Right kidney (tissue), 1 donor: ENCODE measurements around the gene ZSCAN20.

Source experiments
- DNase-seq: peaks from one replicate; pipeline ENCODE4 v3.0.0-alpha.2; 2016

Gene ZSCAN20

GRCh38 chr1:33443080-33443704 lies 29.3 kb upstream of the ZSCAN20 start:
- peak; percentile 31 for DNase-seq

GRCh38 chr1:33443705-33444180 lies 28.7 kb upstream of the ZSCAN20 start:
- DNase-seq, result peak; percentile 43

- DNase-seq, result no peak
These were observed 27.3 kb upstream of the ZSCAN20 start for GRCh38 chr1:33445108-33445507.

DNA sequence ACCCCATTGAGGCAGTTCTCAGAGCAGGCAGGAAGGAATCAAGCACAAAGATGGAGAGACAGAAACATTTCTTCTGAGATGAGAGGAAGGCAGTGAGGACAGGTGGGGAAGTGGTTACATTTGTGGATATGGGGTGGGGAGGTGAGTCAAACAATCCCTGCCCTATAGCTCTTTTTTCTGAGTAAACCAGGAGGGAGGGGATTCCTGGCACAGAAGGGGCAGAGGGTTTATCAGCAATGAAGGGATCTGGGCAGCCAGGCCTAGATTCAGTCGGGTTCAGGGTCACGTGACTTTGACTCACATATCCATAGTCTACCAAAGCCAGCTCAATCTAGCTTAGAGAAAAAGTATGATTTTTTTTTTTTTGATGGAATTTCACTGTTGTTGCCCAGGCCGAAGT lies 25.9 kb upstream of the ZSCAN20 start:
- DNase-seq, result no peak

- DNase-seq, result no peak
These were observed 17.7 kb upstream of the ZSCAN20 start for GRCh38 chr1:33454646-33455282.

- peak; percentile 62 for DNase-seq
These were observed 16.6 kb upstream of the ZSCAN20 start for GRCh38 chr1:33455539-33456501.

DNA sequence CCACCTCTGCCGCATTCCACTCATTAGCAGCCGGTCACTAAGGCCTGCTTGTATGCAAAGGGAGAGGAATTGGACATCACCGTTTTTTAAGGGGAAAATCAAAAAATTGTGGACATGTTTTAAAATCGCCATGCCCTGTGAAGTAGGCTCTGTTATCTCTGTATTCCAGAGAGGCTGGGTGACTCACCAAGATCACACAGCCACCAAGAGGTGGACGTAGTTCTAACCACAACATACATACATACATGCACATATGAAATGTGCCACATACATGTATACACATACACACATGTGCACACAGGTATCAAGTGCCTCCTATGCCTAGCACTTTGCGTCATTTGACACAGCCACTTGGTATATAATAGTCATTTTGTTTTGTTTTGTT lies 16.0 kb upstream of the ZSCAN20 start:
- no peak for DNase-seq

GRCh38 chr1:33459691-33460090 lies 12.8 kb upstream of the ZSCAN20 start:
- DNase-seq, result no peak

- no peak for DNase-seq
These were observed 12.3 kb upstream of the ZSCAN20 start for GRCh38 chr1:33460144-33460543.

- DNase-seq, result no peak
These were observed 11.4 kb upstream of the ZSCAN20 start for GRCh38 chr1:33460947-33461629.

DNA sequence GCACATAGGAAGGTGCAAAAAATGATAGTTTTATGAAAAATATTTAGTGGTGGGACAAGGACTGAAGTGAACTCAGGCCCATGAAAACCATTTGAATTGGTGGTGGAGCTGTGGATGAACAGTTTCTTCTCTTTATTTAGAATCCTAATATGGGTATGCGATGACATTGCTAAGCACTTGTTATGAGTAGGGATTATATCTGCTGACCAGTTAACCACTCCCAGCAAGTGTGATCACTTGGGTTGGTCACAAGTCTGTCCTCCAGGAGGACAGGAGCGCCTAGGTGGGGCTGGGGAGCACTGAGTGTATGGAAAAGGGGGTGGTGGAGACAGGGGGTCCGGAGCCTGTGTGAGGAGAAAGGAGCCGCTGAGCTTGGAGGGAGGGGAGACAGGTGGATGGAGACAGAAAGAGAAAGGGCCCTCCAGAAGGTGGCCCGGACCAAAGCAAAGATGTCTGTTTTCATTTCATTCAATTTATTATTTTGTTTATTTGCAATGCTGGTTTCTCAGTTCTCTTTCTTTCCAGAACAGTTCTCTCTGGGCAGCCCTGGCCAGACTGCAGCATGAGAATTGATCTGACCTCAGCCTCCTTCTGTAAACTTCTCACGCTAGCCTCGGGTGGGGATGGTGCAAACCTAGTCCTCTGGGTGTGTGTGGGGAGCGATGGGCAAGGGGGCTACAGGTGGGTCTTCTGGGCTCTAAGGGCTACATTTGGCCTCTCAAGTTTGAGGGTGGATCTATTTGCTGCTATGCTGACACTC lies 9.9 kb upstream of the ZSCAN20 start:
- no peak for DNase-seq

DNA sequence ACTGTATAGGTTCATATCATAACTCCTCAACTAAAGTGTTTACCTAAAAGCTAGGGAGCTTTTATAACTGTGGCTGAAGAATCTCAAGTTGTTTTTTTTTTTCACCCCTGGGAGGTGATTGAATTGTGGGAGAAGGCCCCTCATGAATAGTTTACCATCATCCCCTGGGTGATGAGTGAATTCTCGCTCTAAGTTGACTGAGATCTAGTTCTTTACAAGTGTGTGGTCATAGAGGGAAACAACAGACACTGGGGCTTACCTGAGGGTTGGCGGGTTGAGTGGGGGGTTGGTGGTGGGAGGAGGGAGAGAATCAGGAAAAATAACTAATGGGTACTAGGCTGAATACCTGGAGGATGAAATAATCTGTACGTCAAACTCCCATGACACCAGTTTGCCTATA lies 7.9 kb upstream of the ZSCAN20 start:
- DNase-seq, result no peak

DNA sequence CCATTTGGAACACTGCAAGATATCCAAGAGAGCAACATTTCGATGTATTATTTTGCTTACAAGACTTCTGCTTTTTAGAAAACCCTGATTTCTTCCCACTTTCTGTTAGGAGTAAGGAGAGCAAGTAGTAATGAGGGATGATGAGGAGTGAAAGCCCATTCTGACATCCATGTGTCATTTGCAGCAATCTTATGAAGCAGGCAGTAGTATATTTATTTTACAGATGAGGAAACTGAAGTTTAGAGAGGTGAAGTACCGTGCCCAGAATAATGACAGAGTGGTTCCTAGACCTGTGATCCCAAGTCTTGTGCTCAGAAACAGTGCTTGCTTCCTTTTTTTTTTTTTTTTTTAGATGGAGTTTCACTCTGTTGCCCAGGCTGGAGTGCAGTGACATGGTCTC lies 7.1 kb upstream of the ZSCAN20 start:
- no peak for DNase-seq

- no peak for DNase-seq
These were observed 6.3 kb upstream of the ZSCAN20 start for GRCh38 chr1:33466159-33466558.

DNA sequence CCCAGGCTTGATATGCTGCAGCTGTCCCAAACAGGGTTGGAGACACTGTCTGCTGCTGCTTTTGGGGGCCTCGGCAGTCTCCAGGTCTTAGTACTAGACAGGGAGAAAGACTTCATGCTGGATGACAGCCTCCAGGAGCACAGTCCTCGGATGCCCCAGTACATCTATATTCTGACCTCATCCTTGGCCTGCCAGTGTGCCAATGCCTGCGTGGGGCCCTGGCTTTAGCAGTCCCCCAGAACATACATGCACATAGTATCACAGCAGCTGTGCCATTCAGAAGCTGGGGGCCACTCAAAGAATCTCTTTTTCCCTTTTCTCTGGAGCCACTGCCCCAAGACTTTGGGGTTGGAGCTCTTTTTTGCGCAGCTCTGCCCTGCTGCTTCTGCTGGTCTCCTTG lies 4.4 kb upstream of the ZSCAN20 start:
- no peak for DNase-seq

DNA sequence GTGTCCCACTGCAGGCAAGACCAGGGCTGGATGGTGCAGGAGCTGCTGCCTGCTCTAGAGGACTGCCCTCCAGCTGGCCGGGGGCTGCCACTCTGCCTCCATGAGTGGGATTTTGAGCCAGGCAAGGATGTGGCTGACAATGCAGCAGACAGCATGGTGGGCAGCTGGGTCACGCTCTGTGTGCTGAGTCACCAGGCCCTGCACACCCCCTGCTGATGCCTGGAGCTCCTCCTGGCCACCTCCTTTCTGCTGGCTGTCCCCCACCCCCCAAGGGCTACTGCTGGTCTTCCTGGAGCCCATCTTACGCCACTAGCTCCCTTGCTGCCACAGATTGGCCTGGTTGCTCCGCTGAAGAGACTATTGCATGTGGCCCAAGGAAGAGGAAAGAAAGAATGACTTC lies 3.9 kb upstream of the ZSCAN20 start:
- no peak for DNase-seq

- DNase-seq, result no peak
These were observed 3.5 kb upstream of the ZSCAN20 start for GRCh38 chr1:33468967-33469366.

DNA sequence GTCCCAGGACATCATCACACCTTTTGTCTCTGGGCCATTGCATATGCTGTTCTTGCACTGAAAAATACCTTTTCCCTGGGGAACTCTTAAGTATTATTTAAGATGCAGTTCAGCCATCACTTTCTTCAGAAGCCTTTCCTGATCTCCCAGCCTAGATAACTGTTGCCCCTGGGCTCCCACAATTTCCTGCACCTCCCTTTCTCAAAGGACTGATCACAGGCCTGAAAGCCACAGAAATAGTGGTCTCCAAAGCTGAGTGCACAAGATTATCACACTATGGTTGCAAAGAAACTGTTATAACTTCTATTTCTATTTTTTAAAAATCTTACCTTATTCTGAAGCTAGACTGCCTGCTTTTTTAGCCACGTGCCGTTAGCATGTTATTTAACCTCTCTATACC lies 2.8 kb upstream of the ZSCAN20 start:
- DNase-seq, result no peak

GRCh38 chr1:33470495-33471012 lies 1.9 kb upstream of the ZSCAN20 start:
- DNase-seq, result peak; percentile 54

GRCh38 chr1:33471416-33471815 lies 1.0 kb upstream of the ZSCAN20 start:
- no peak for DNase-seq

- DNase-seq, result no peak
These were observed 1.5 kb downstream of the ZSCAN20 start for GRCh38 chr1:33473900-33474299.

- no peak for DNase-seq
These were observed 5.0 kb downstream of the ZSCAN20 start for GRCh38 chr1:33477451-33477850.
